Ishikawa (cell line): ENCODE measurements around the gene CCDC27.

Source experiments
- CREB1 ChIP-seq: IDR thresholded peaks from 2 replicates; pipeline ENCODE4 v1.6.1; 2012; ENCODE audit warnings: low read depth
- EP300 ChIP-seq: IDR thresholded peaks from 2 replicates; pipeline ENCODE4 v1.6.1; 2012; ENCODE audit warnings: borderline replicate concordance
- FOXM1 ChIP-seq: IDR thresholded peaks from 2 replicates; pipeline ENCODE4 v1.6.1; 2012; ENCODE audit warnings: low read depth, borderline replicate concordance
- RAD21 ChIP-seq: IDR thresholded peaks from 2 replicates; pipeline ENCODE4 v1.6.1; 2012; ENCODE audit warnings: low read depth
- REST ChIP-seq: IDR thresholded peaks from 2 replicates; pipeline ENCODE4 v1.6.1; 2012; ENCODE audit warnings: low read depth, mild to moderate bottlenecking
- TAF1 ChIP-seq: IDR thresholded peaks from 2 replicates; pipeline ENCODE4 v1.6.1; 2012; ENCODE audit warnings: low read depth, mild to moderate bottlenecking
- TCF12 ChIP-seq: IDR thresholded peaks from 2 replicates; pipeline ENCODE4 v1.6.1; 2012; ENCODE audit warnings: low read depth

- TF ChIP-seq TCF12 (no peak), RAD21 (no peak), CREB1 (no peak), EP300 (no peak), FOXM1 (no peak), REST (no peak), TAF1 (no peak)
These were observed 20.7 kb downstream of the CCDC27 start, which contains the start of gene SMIM1 for GRCh38 chr1:3772715-3773571.
